Endothelial cell (in vitro differentiated cells): ENCODE measurements around the gene SRSF1. TPM values are rescaled to one million over a fixed set of nuclear protein-coding genes. Genes with fewer than 3 reads are reported as not detected.

Experiments used
- DNase-seq: peaks from one replicate; pipeline ENCODE4 v3.0.0; 2021; ENCODE audit warnings: low spot score
- H3K27ac Mint-ChIP-seq: one replicate; pipeline ENCODE4 v1.8.0; 2021; ENCODE audit warnings: mixed read lengths, inconsistent platforms; ENCODE audit not compliant: unreplicated experiment
- H3K27me3 Mint-ChIP-seq: one replicate; pipeline ENCODE4 v1.8.0; 2021; ENCODE audit warnings: mild to moderate bottlenecking, moderate library complexity, mixed read lengths, inconsistent platforms; ENCODE audit not compliant: unreplicated experiment
- H3K36me3 Mint-ChIP-seq: one replicate; pipeline ENCODE4 v1.8.0; 2021; ENCODE audit warnings: mild to moderate bottlenecking, low read depth, mixed read lengths, inconsistent platforms; ENCODE audit not compliant: unreplicated experiment
- H3K4me1 Mint-ChIP-seq: one replicate; pipeline ENCODE4 v1.8.0; 2021; ENCODE audit warnings: mild to moderate bottlenecking, mixed read lengths, inconsistent platforms; ENCODE audit not compliant: unreplicated experiment
- H3K4me3 Mint-ChIP-seq: one replicate; pipeline ENCODE4 v1.8.0; 2021; ENCODE audit warnings: mild to moderate bottlenecking, mixed read lengths, inconsistent platforms; ENCODE audit not compliant: unreplicated experiment
- H3K9me3 Mint-ChIP-seq: one replicate; pipeline ENCODE4 v1.8.0; 2021; ENCODE audit warnings: mixed read lengths, inconsistent platforms; ENCODE audit not compliant: unreplicated experiment
- CTCF ChIP-seq: fragments of 200-600 bp; sonication (generic); IDR thresholded peaks from one replicate; pipeline ENCODE4 v1.5.0; 2021; ENCODE audit warnings: antibody characterized with exemption; ENCODE audit not compliant: unreplicated experiment
- total RNA-seq: library from RNA; stranded (reverse); fragmentation: NEBNext Ultra II Directional; extraction: Animal tissue kit (Norgen Biotek cat#: 25700); gene quantifications from one replicate; pipeline ENCODE4 v1.2.1, GENCODE V29; 2021; ENCODE audit not compliant: unreplicated experiment

Gene SRSF1
- total RNA-seq, 1 donor from 2014 or later, result 201 TPM

GRCh38 chr17:58039975-58040374 lies 32.9 kb upstream of the SRSF1 start:
- Mint-ChIP-seq H3K9me3 (no peaks in the 10 kb centered on the region), H3K27ac (no peak overlapping the region), H3K27me3 (peaks cover 1% of the 10 kb centered on the region), H3K4me1 (no peaks in the 10 kb centered on the region), H3K4me3 (no peak overlapping the region), H3K36me3 (no peaks in the 10 kb centered on the region)
- TF ChIP-seq CTCF, result no peak
- no peak for DNase-seq

GRCh38 chr17:58032691-58033415 lies 25.8 kb upstream of the SRSF1 start:
- TF ChIP-seq CTCF, result no peak
- Mint-ChIP-seq H3K27ac (no peak overlapping the region), H3K27me3 (no peaks in the 10 kb centered on the region), H3K36me3 (no peaks in the 10 kb centered on the region), H3K4me1 (no peaks in the 10 kb centered on the region), H3K9me3 (no peaks in the 10 kb centered on the region), H3K4me3 (no peak overlapping the region)
- DNase-seq, result no peak

- TF ChIP-seq CTCF, result no peak
- Mint-ChIP-seq H3K27me3 (no peaks in the 10 kb centered on the region), H3K4me1 (no peaks in the 10 kb centered on the region), H3K36me3 (no peaks in the 10 kb centered on the region), H3K4me3 (no peak overlapping the region), H3K27ac (no peak overlapping the region), H3K9me3 (no peaks in the 10 kb centered on the region)
- no peak for DNase-seq
Observed at GRCh38 chr17:58028578-58028977, 21.5 kb upstream of the SRSF1 start.

- TF ChIP-seq CTCF, result no peak
- H3K9me3 Mint-ChIP-seq, result no peaks in the 10 kb centered on the region
- no peak overlapping the region for H3K4me3 Mint-ChIP-seq
- no peak overlapping the region for H3K27ac Mint-ChIP-seq
- no peak for DNase-seq
- H3K4me1 Mint-ChIP-seq, result no peaks in the 10 kb centered on the region
- H3K36me3 Mint-ChIP-seq, result no peaks in the 10 kb centered on the region
- H3K27me3 Mint-ChIP-seq, result no peaks in the 10 kb centered on the region
Observed at GRCh38 chr17:58020401-58020800, 13.4 kb upstream of the SRSF1 start.

GRCh38 chr17:58019521-58019920 lies 12.5 kb upstream of the SRSF1 start:
- H3K36me3 Mint-ChIP-seq, result no peaks in the 10 kb centered on the region
- TF ChIP-seq CTCF, result no peak
- no peaks in the 10 kb centered on the region for H3K4me1 Mint-ChIP-seq
- no peak overlapping the region for H3K27ac Mint-ChIP-seq
- no peak overlapping the region for H3K4me3 Mint-ChIP-seq
- no peaks in the 10 kb centered on the region for H3K27me3 Mint-ChIP-seq
- no peaks in the 10 kb centered on the region for H3K9me3 Mint-ChIP-seq
- DNase-seq, result no peak
